ENCODE results near the gene GATA2.

The GATA2 gene

GRCh38 chr3:128433837-128434165, 59.2 kb downstream of the GATA2 start:
- no peak for DNase-seq (ENCODE audit: low spot score)

DNA sequence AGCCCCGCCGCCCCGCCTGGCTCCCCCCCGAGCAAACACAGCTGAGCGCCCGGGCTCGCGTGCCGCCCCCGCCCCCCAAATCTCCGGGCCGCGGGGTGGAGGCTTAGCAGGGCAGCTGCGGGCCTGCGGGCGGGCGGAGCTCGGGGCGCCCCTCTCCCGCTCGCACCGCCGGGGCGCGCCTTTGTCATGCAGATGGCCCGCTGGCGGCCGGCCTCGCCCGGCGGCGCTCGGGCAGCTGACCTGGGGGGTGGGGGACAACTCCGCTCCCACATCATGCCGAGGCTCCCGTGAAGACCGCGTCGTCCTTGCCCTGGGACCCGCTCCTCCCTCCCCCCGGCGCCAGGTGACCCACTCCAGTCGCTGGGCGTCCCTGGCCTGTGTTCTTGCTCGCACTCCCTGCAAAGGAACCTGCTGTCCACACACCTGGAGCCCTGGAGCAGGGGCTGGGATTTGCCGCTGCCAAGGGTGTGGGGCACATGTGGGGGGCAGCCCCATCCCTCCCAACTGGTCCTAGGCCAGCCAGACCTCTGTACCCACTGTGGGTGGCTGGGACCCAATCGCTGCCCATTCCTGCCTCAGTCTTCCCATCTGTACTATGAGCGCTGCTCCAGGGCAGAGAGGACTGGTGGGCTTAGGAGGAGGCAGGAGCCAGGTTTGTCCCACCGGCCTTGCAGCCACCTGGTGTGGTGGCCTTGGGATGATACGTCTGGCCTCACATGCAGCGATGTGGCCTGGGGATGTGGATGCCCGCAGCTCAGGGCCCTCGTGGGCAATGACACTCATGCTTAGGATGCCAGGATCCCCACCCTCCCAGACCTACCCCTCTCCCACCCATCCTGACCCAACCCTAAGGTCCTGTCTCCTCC, 59.8 kb downstream of the GATA2 start:
- DNase-seq (ENCODE audit: low spot score) = no peak

- DNase-seq (ENCODE audit: low spot score) = no peak
Measured at GRCh38 chr3:128432301-128432970, 60.6 kb downstream of the GATA2 start.

- no peak for DNase-seq (ENCODE audit: low spot score)
Measured at GRCh38 chr3:128431803-128432300, 61.1 kb downstream of the GATA2 start.

DNA sequence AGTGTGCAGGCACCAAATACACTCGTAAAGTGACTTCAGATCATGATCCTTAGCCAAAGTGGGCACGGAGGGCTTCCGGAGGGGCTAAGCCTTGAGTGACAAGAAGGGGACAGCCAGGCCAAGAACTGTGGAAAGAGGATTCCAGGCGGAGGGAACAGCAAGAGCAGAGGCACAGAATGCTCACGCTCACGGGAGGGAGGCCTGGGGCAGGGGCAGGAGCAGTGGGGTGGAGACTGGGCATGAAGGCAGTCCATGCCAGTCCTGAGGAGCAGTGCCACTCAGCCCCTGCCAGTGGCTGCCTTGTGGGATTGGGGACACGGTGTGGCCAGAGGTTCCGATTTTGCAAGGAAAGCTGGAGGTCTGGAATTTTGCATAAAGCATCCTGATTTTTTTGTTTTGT, 62.3 kb downstream of the GATA2 start:
- DNase-seq (ENCODE audit: low spot score) = no peak

GRCh38 chr3:128430301-128430700, 62.7 kb downstream of the GATA2 start:
- DNase-seq (ENCODE audit: low spot score) = no peak

GRCh38 chr3:128429751-128430150, 63.2 kb downstream of the GATA2 start:
- DNase-seq (ENCODE audit: low spot score) = no peak

All from activated CD4-positive, alpha-beta T cell treated with anti-CD3 and anti-CD28 coated beads, Interleukin-2, Interleukin-4, amounts not matched to agents 100 ng/mL and 50 ng/mL, durations not matched to agents 16 hours and 8 hours (primary cell).